Germinal center (tissue), 1 donor: Measurements from ENCODE around the gene NDUFS4.
"Not testable (repeated sequence)": the region's sequence is repeated elsewhere in the genome, so short reads cannot be mapped to it uniquely, and the experiment has no call there.

Experiments used
- DNase-seq: peaks from one replicate; pipeline ENCODE4 v3.0.0; 2012; ENCODE audit warnings: mixed read lengths, low spot score

Gene NDUFS4

GRCh38 chr5:53667621-53668020, 107.2 kb downstream of the NDUFS4 start:
- DNase-seq: no peak

GRCh38 chr5:53671447-53671846, 111.0 kb downstream of the NDUFS4 start:
- no peak for DNase-seq

- no peak for DNase-seq
Observed at GRCh38 chr5:53674121-53674520, 113.7 kb downstream of the NDUFS4 start.

- DNase-seq: no peak
Observed at GRCh38 chr5:53677632-53678031, 117.2 kb downstream of the NDUFS4 start.

GRCh38 chr5:53678981-53679660, 118.7 kb downstream of the NDUFS4 start:
- DNase-seq: no peak

- DNase-seq: no peak
Observed at GRCh38 chr5:53681079-53681478, 120.6 kb downstream of the NDUFS4 start.

- no peak for DNase-seq
Observed at GRCh38 chr5:53691014-53691413, 130.6 kb downstream of the NDUFS4 start.

GRCh38 chr5:53694520-53695022, 134.1 kb downstream of the NDUFS4 start:
- no peak for DNase-seq

- not testable (repeated sequence) for DNase-seq
Observed at GRCh38 chr5:53710405-53710804, 150.0 kb downstream of the NDUFS4 start.

- DNase-seq: no peak
Observed at GRCh38 chr5:53712327-53712726, 151.9 kb downstream of the NDUFS4 start.

GRCh38 chr5:53713978-53714666, 153.7 kb downstream of the NDUFS4 start:
- no peak for DNase-seq

- no peak for DNase-seq
Observed at GRCh38 chr5:53714667-53715010, 154.2 kb downstream of the NDUFS4 start.

GRCh38 chr5:53726121-53726520, 165.7 kb downstream of the NDUFS4 start:
- DNase-seq: no peak

- DNase-seq: no peak
Observed at GRCh38 chr5:53730943-53731342, 170.5 kb downstream of the NDUFS4 start.
